ENCODE results near the gene MYL3. TPM values are rescaled to one million over a fixed set of nuclear protein-coding genes. Genes with fewer than 3 reads are reported as not detected.

MYL3 gene
- total and polyA plus RNA-seq, 4 donors, result 1.9 to 4.1 (median 2.6) TPM

- no peak overlapping the region for H3K4me3 ChIP-seq
- ATAC-seq (ENCODE audit: insufficient read depth, low FRiP score) (peak; percentile 74), DNase-seq (peak; percentile 91 to 94 (median 93))
- peak overlapping the region in 1 of 2 donors; percentile 58 for H3K9ac ChIP-seq (ENCODE audit: insufficient read depth in 1 of 2, low read length in 2 of 2)
- peaks cover 0 to 6% (median under 1%) of the 10 kb centered on the region in 4 donors for H3K9me3 ChIP-seq (ENCODE audit: control insufficient read depth in 4 of 4, insufficient read depth in 3 of 4, low read length in 3 of 4)
- H3K4me1 ChIP-seq (ENCODE audit: control insufficient read depth in 5 of 5, insufficient read depth in 5 of 5, low read length in 5 of 5), result peaks cover 0 to 36% (median 6%) of the 10 kb centered on the region in 5 donors
- peak overlapping the region; percentile 27 to 63 for H3K27ac ChIP-seq (ENCODE audit: low read depth in 1 of 2, low read length in 1 of 2)
- no peaks in the 10 kb centered on the region for H3K36me3 ChIP-seq (ENCODE audit: control insufficient read depth in 4 of 4, insufficient read depth in 4 of 4, low read length in 4 of 4)
- H3K27me3 ChIP-seq (ENCODE audit: control insufficient read depth in 3 of 3, insufficient read depth in 3 of 3, low read length in 2 of 3), result no peaks in the 10 kb centered on the region
- no peak for TF ChIP-seq CTCF (IDR thresholded peaks at IDR 0.05; ENCODE audit: control extremely low read depth, extremely low read depth)
- WGBS, 2 donors, result 2 to 3% methylated on average over 49 to 53 of the region's 53 CpGs
These were observed 17.2 kb downstream of the MYL3 start for GRCh38 chr3:46845860-46846623.

- no peaks in the 10 kb centered on the region for H3K27me3 ChIP-seq (ENCODE audit: control insufficient read depth in 3 of 3, insufficient read depth in 3 of 3, low read length in 2 of 3)
- DNase-seq, result peak; percentile 78 to 83 (median 80)
- H3K9me3 ChIP-seq (ENCODE audit: control insufficient read depth in 4 of 4, insufficient read depth in 3 of 4, low read length in 3 of 4), result peaks cover 0 to 8% (median 1%) of the 10 kb centered on the region in 4 donors
- peak overlapping the region; percentile 27 to 63 for H3K27ac ChIP-seq (ENCODE audit: low read depth in 1 of 2, low read length in 1 of 2)
- peak overlapping the region in 1 of 2 donors; percentile 34 for H3K9ac ChIP-seq (ENCODE audit: insufficient read depth in 1 of 2, low read length in 2 of 2)
- no peaks in the 10 kb centered on the region for H3K36me3 ChIP-seq (ENCODE audit: control insufficient read depth in 4 of 4, insufficient read depth in 4 of 4, low read length in 4 of 4)
- peaks cover 0 to 36% (median 6%) of the 10 kb centered on the region in 5 donors for H3K4me1 ChIP-seq (ENCODE audit: control insufficient read depth in 5 of 5, insufficient read depth in 5 of 5, low read length in 5 of 5)
- ATAC-seq (ENCODE audit: insufficient read depth, low FRiP score), result peak; percentile 67
- TF ChIP-seq CTCF (IDR thresholded peaks at IDR 0.05; ENCODE audit: control extremely low read depth, extremely low read depth), result no peak
- WGBS, 2 donors, result 2% methylated on average over 19 to 23 of the region's 23 CpGs
- H3K4me3 ChIP-seq, result no peak overlapping the region
These were observed 17.8 kb downstream of the MYL3 start for GRCh38 chr3:46845397-46845859.

GRCh38 chr3:46844881-46845312 lies 18.3 kb downstream of the MYL3 start:
- ATAC-seq (ENCODE audit: insufficient read depth, low FRiP score) (no peak), DNase-seq (peak in 2 of 3 donors; percentile 38 to 52)
- Histone ChIP-seq H3K27ac (ENCODE audit: low read depth in 1 of 2, low read length in 1 of 2) (peak overlapping the region; percentile 27 to 63), H3K9ac (ENCODE audit: insufficient read depth in 1 of 2, low read length in 2 of 2) (peak overlapping the region in 1 of 2 donors; percentile 34), H3K9me3 (ENCODE audit: control insufficient read depth in 4 of 4, insufficient read depth in 3 of 4, low read length in 3 of 4) (peaks cover 0 to 8% (median 2%) of the 10 kb centered on the region in 4 donors), H3K4me3 (no peak overlapping the region), H3K36me3 (ENCODE audit: control insufficient read depth in 4 of 4, insufficient read depth in 4 of 4, low read length in 4 of 4) (no peaks in the 10 kb centered on the region), H3K4me1 (ENCODE audit: control insufficient read depth in 5 of 5, insufficient read depth in 5 of 5, low read length in 5 of 5) (peaks cover 0 to 32% (median 6%) of the 10 kb centered on the region in 5 donors), H3K27me3 (ENCODE audit: control insufficient read depth in 3 of 3, insufficient read depth in 3 of 3, low read length in 2 of 3) (no peaks in the 10 kb centered on the region)
- no peak for TF ChIP-seq CTCF (IDR thresholded peaks at IDR 0.05; ENCODE audit: control extremely low read depth, extremely low read depth)
- 23 to 26% methylated on average over 11 of the region's 11 CpGs for WGBS, 2 donors
